NCI-H526 (cell line): ENCODE data around the gene DPH1.
"Not testable (repeated sequence)": the region's sequence is repeated elsewhere in the genome, so short reads cannot be mapped to it uniquely, and the experiment has no call there.

Experiments used
- DNase-seq, 2 experiments: peaks; one replicate each; lab custom pipeline; 2025; lab: John Stamatoyannopoulos, UW

Gene DPH1

GRCh38 chr17:2008332-2009126, 21.4 kb upstream of the DPH1 start:
- no peak for DNase-seq

GRCh38 chr17:2009737-2010136, 20.2 kb upstream of the DPH1 start:
- no peak for DNase-seq

- no peak for DNase-seq
Observed at GRCh38 chr17:2011411-2012371, 18.3 kb upstream of the DPH1 start.

GRCh38 chr17:2012499-2012898, 17.5 kb upstream of the DPH1 start:
- DNase-seq: no peak

- not testable (repeated sequence) for DNase-seq
Observed at GRCh38 chr17:2013220-2013993, 16.5 kb upstream of the DPH1 start.

GRCh38 chr17:2013994-2014317, 16.0 kb upstream of the DPH1 start:
- no peak for DNase-seq

GRCh38 chr17:2015314-2015713, 14.6 kb upstream of the DPH1 start:
- DNase-seq: no peak

GRCh38 chr17:2016494-2016893, 13.5 kb upstream of the DPH1 start:
- no peak for DNase-seq

GRCh38 chr17:2017274-2017941, 12.5 kb upstream of the DPH1 start:
- no peak for DNase-seq

GRCh38 chr17:2018716-2019510, 11.0 kb upstream of the DPH1 start:
- peak in 1 of 2 experiments; percentile 24 for DNase-seq

GRCh38 chr17:2019723-2020122, 10.2 kb upstream of the DPH1 start:
- no peak for DNase-seq

GRCh38 chr17:2020721-2021120, 9.2 kb upstream of the DPH1 start:
- no peak for DNase-seq

GRCh38 chr17:2022647-2023240, 7.2 kb upstream of the DPH1 start:
- DNase-seq: no peak

- no peak for DNase-seq
Observed at GRCh38 chr17:2023256-2023655, 6.7 kb upstream of the DPH1 start.

- peak in 1 of 2 experiments; percentile 37 for DNase-seq
Observed at GRCh38 chr17:2023692-2024571, 6.0 kb upstream of the DPH1 start.

GRCh38 chr17:2024572-2025219, 5.3 kb upstream of the DPH1 start:
- DNase-seq: peak in 1 of 2 experiments; percentile 55

- DNase-seq: peak; percentile 26 to 66
Observed at GRCh38 chr17:2025220-2025621, 4.7 kb upstream of the DPH1 start, which contains the start of gene RTN4RL1. TSS of gene RTN4RL1 (minus strand) at chr17:2025334. CDS start at chr17:2024865, 469 bp downstream.

GRCh38 chr17:2025622-2026309, 4.2 kb upstream of the DPH1 start:
- peak; percentile 35 to 83 for DNase-seq
